Neutrophil (primary cell): Measurements from ENCODE around the gene ARHGEF11.

Source experiments
- H3K27ac ChIP-seq: fragments of 200-600 bp; sonication (generic); 2 replicates; pipeline ENCODE4 v1.5.1; 2016; ENCODE audit warnings: mild to moderate bottlenecking, moderate library complexity
- H3K27me3 ChIP-seq: fragments of 200-600 bp; sonication (generic); 2 replicates; pipeline ENCODE4 v1.6.0; 2016; ENCODE audit warnings: mild to moderate bottlenecking
- H3K36me3 ChIP-seq: fragments of 200-600 bp; sonication (generic); 2 replicates; pipeline ENCODE4 v1.5.1; 2017
- H3K4me1 ChIP-seq, 2 experiments: fragments of 200-600 bp in 1 of 2; sonication (generic) in 1 of 2; 1 replicate in 1 of 2; 2 replicates in 1 of 2; pipeline versions ENCODE4 v1.5.1 to v1.6.1; 2013 to 2016; ENCODE audit warnings: low read depth in 1 of 2, low read length in 1 of 2, mild to moderate bottlenecking in 1 of 2, moderate library complexity in 1 of 2; ENCODE audit not compliant: control insufficient read depth in 1 of 2, insufficient read depth in 1 of 2
- H3K4me3 ChIP-seq, 2 experiments: fragments of 200-600 bp in 1 of 2; sonication (generic) in 1 of 2; 1 replicate in 1 of 2; 2 replicates in 1 of 2; pipeline ENCODE4 v1.5.1; 2013 to 2016; ENCODE audit warnings: low read depth in 1 of 2, low read length in 1 of 2, mild to moderate bottlenecking in 1 of 2, moderate library complexity in 1 of 2
- H3K9me3 ChIP-seq: fragments of 200-600 bp; sonication (generic); 2 replicates; pipeline ENCODE4 v1.5.1; 2016
- TF ChIP-seq, protein P1 (sequence below): fragments of 200-600 bp; sonication (generic); IDR thresholded peaks from 2 replicates; pipeline ENCODE4 v1.5.1; 2016; ENCODE audit warnings: antibody characterized with exemption

ARHGEF11 gene

DNA sequence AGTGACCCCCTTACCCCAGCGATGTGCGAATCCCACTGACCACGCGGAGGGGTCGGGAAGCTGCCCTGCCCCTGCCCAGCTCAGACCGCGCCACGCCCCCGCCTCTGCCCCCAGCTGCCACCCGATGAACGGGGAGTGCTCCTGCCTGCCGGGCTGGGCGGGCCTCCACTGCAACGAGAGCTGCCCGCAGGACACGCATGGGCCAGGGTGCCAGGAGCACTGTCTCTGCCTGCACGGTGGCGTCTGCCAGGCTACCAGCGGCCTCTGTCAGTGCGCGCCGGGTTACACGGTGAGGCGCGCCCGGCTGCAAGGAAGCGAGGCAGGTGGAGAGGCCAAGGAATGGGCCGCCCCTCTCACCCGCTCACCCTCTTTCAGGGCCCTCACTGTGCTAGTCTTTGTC, 137.0 kb downstream of the ARHGEF11 start:
- H3K9me3 ChIP-seq = no peaks in the 10 kb centered on the region
- H3K27ac ChIP-seq = no peak overlapping the region
- H3K4me1 ChIP-seq = no peaks in the 10 kb centered on the region
- H3K36me3 ChIP-seq = no peaks in the 10 kb centered on the region
- no peak overlapping the region for H3K4me3 ChIP-seq
- TF ChIP-seq, protein P1, sequence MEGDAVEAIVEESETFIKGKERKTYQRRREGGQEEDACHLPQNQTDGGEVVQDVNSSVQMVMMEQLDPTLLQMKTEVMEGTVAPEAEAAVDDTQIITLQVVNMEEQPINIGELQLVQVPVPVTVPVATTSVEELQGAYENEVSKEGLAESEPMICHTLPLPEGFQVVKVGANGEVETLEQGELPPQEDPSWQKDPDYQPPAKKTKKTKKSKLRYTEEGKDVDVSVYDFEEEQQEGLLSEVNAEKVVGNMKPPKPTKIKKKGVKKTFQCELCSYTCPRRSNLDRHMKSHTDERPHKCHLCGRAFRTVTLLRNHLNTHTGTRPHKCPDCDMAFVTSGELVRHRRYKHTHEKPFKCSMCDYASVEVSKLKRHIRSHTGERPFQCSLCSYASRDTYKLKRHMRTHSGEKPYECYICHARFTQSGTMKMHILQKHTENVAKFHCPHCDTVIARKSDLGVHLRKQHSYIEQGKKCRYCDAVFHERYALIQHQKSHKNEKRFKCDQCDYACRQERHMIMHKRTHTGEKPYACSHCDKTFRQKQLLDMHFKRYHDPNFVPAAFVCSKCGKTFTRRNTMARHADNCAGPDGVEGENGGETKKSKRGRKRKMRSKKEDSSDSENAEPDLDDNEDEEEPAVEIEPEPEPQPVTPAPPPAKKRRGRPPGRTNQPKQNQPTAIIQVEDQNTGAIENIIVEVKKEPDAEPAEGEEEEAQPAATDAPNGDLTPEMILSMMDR = no peak
- no peaks in the 10 kb centered on the region for H3K27me3 ChIP-seq

DNA sequence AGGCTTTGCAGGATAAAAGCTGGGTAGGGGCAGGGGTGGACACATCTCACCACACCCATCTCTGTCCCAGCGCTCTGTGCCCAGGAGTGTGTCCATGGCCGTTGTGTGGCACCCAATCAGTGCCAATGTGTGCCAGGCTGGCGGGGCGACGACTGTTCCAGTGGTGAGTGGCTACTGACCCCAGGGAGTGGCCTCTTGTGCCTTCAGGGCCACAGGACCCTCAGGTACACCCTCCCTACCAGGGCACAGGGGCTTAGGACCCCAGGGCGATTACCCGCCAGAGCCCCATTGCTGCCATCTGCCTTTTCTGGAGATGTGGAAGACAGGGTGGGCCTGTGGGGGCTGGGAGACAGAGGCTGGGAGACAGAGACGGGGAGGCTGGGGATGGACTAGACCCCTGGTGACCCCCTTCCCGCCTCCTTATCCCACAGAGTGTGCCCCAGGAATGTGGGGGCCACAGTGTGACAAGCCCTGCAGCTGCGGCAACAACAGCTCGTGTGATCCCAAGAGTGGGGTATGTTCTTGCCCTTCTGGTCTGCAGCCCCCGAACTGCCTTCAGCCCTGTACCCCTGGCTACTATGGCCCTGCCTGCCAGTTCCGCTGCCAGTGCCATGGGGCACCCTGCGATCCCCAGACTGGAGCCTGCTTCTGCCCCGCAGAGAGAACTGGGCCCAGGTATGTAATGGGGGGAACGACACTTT, 139.2 kb downstream of the ARHGEF11 start:
- H3K27me3 ChIP-seq = no peaks in the 10 kb centered on the region
- no peak overlapping the region for H3K27ac ChIP-seq
- no peaks in the 10 kb centered on the region for H3K36me3 ChIP-seq
- TF ChIP-seq, protein P1 = no peak
- H3K9me3 ChIP-seq = no peaks in the 10 kb centered on the region
- no peaks in the 10 kb centered on the region for H3K4me1 ChIP-seq
- no peak overlapping the region for H3K4me3 ChIP-seq

DNA sequence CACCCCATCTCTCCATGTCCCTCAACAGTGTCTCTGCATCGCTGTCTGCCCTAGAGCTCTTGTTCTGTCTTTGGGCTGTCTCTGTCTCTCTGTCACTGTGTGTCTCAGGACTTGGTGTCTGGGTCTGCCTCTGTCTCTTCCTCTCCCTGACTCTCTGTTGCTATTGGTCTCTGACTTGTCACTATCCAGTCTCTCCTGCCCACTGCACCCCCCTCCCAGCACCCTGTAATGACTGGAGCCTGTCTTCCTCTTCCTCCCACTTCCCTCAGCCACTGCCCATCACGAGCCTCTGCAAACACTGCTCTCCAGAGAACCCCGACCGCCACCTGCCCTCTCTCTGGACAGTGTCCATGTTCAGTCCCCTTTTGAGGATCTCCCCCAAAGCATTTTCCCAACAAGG, 139.9 kb downstream of the ARHGEF11 start:
- no peak overlapping the region for H3K27ac ChIP-seq
- H3K4me1 ChIP-seq = no peaks in the 10 kb centered on the region
- H3K27me3 ChIP-seq = no peaks in the 10 kb centered on the region
- no peaks in the 10 kb centered on the region for H3K36me3 ChIP-seq
- TF ChIP-seq, protein P1 = no peak
- H3K4me3 ChIP-seq = no peak overlapping the region
- H3K9me3 ChIP-seq = no peaks in the 10 kb centered on the region

DNA sequence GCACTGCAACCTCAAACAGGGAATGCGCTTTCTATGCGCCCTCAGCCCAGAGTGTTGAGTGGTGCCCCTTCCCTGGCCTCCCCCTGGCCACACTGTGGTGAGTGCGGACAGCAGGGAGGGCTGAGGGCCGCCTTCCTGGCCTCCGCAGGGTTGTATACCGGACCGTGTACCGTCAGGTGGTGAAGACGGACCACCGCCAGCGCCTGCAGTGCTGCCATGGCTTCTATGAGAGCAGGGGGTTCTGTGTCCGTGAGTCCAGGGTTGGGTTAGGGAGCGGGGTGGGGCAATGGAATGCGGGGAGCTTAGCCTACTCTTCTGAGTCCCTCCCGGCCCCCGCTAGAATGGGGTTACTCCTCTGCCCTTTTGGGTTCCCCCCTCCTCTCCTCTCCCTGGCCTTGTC, 140.4 kb downstream of the ARHGEF11 start:
- Histone ChIP-seq H3K9me3 (no peaks in the 10 kb centered on the region), H3K27ac (no peak overlapping the region), H3K27me3 (no peaks in the 10 kb centered on the region), H3K36me3 (no peaks in the 10 kb centered on the region), H3K4me1 (no peaks in the 10 kb centered on the region), H3K4me3 (no peak overlapping the region)
- TF ChIP-seq, protein P1 = no peak

DNA sequence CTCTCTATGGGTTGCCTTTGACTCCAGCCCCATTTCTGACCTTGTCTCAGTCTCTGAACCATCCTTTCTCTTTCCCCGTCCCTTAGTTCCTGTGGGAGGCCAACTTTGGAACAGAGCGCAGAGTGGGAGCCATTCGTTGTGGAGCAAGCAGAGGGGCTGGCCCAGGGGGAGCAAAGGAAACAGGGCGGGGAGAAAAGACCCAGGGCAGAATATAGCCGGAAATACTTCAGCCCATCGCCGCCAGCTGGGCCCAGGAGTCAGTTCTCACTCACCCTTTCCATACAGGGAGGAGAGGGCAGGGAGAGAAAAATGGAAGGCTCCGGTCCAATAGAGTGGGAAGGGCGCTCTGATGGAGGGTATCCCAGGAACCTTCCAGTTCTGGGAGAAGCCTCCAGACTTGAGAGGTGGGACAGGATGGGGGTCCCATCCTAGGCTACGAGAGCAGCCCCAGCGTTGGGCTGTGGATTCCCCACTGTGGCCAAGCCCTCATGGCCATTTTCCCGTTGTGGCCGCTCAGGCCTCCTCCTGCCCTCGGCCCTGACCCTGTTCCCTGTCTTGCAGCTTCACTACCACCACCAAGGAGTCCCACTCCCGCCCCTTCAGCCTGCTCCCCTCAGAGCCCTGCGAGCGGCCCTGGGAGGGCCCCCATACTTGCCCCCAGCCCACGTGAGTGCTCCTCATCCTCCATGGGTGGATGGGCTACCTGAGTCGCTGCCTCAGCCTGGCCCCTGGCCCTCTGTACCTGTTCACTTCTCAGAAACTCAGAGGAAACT, 141.2 kb downstream of the ARHGEF11 start:
- Histone ChIP-seq H3K27me3 (peaks cover 5% of the 10 kb centered on the region), H3K27ac (no peak overlapping the region), H3K36me3 (no peaks in the 10 kb centered on the region), H3K4me3 (no peak overlapping the region), H3K9me3 (no peaks in the 10 kb centered on the region), H3K4me1 (no peaks in the 10 kb centered on the region)
- TF ChIP-seq, protein P1 = no peak
